ENCODE data around the gene PTBP1.

- TF ChIP-seq CTCF (IDR thresholded peaks at IDR 0.05) (no peak), POLR2A (IDR thresholded peaks at IDR 0.05) (no peak)
These were observed 15.5 kb downstream of the PTBP1 start for GRCh38 chr19:812747-813218.
